Tongue (tissue), 2 donors: ENCODE measurements around the gene RABL2B. TPM values are rescaled to one million over a fixed set of nuclear protein-coding genes. Genes with fewer than 3 reads are reported as not detected.
"Not testable (repeated sequence)": the region's sequence is repeated elsewhere in the genome, so short reads cannot be mapped to it uniquely, and the experiment has no call there.

ENCODE experiments used
- DNase-seq: peaks from one replicate; pipeline ENCODE4 v3.0.0-alpha.2; 2015
- total RNA-seq: library from RNA; depleted of rRNA; stranded (reverse); fragments of >200 nt; gene quantifications from one replicate; pipeline ENCODE4 v1.2.3, GENCODE V29; 2014

Gene RABL2B
- total RNA-seq: 6.2 TPM

GRCh38 chr22:50783033-50783879, at the start of gene RABL2B:
RABL2B (minus strand) TSS chr22:50783636; CDS start chr22:50782294, 1,342 bp downstream.
- peak; percentile 92 for DNase-seq

- not testable (repeated sequence) for DNase-seq
These were observed 3.5 kb upstream of the RABL2B start for GRCh38 chr22:50786936-50787335.

GRCh38 chr22:50785289-50785688, 1.9 kb upstream of the RABL2B start:
- not testable (repeated sequence) for DNase-seq

GRCh38 chr22:50783880-50784276, 442 bp upstream of the RABL2B start:
- DNase-seq: not testable (repeated sequence)

- DNase-seq: not testable (repeated sequence)
These were observed 1.2 kb downstream of the RABL2B start for GRCh38 chr22:50782253-50782652.

GRCh38 chr22:50780244-50780643, 3.2 kb downstream of the RABL2B start:
- not testable (repeated sequence) for DNase-seq

GRCh38 chr22:50777631-50778030, 5.8 kb downstream of the RABL2B start:
- not testable (repeated sequence) for DNase-seq

GRCh38 chr22:50775132-50775531, 8.3 kb downstream of the RABL2B start:
- peak; percentile 41 for DNase-seq

- DNase-seq: not testable (repeated sequence)
These were observed 19.1 kb downstream of the RABL2B start for GRCh38 chr22:50764288-50764687.

- not testable (repeated sequence) for DNase-seq
These were observed 21.6 kb downstream of the RABL2B start for GRCh38 chr22:50761829-50762228.

- not testable (repeated sequence) for DNase-seq
These were observed 23.7 kb downstream of the RABL2B start for GRCh38 chr22:50759597-50760341.

GRCh38 chr22:50756949-50757491, 26.4 kb downstream of the RABL2B start:
- peak; percentile 7 for DNase-seq

- DNase-seq: not testable (repeated sequence)
These were observed 27.0 kb downstream of the RABL2B start for GRCh38 chr22:50756406-50756805.

GRCh38 chr22:50755251-50755650, 28.2 kb downstream of the RABL2B start:
- DNase-seq: not testable (repeated sequence)

GRCh38 chr22:50749302-50750074, 33.9 kb downstream of the RABL2B start:
- not testable (repeated sequence) for DNase-seq

- not testable (repeated sequence) for DNase-seq
These were observed 34.8 kb downstream of the RABL2B start for GRCh38 chr22:50748630-50749029.

- not testable (repeated sequence) for DNase-seq
These were observed 35.9 kb downstream of the RABL2B start for GRCh38 chr22:50747521-50747920.

GRCh38 chr22:50744424-50744823, 39.0 kb downstream of the RABL2B start:
- not testable (repeated sequence) for DNase-seq

GRCh38 chr22:50740714-50741113, 42.7 kb downstream of the RABL2B start:
- not testable (repeated sequence) for DNase-seq

GRCh38 chr22:50739894-50740293, 43.5 kb downstream of the RABL2B start:
- no peak for DNase-seq

GRCh38 chr22:50739279-50739691, 44.2 kb downstream of the RABL2B start:
- no peak for DNase-seq

- DNase-seq: no peak
These were observed 44.7 kb downstream of the RABL2B start for GRCh38 chr22:50738649-50739227.
